Right forelimb (tissue), 1 donor: ENCODE results near the gene RNF138.
A peak's percentile ranks its signal among the peaks of the same experiment; 100 is the strongest.
"Not testable (repeated sequence)": the region's sequence is repeated elsewhere in the genome, so short reads cannot be mapped to it uniquely, and the experiment has no call there.

Source experiments
- DNase-seq: peaks from one replicate; pipeline ENCODE4 v3.0.0-alpha.2; 2018

RNF138 gene

GRCh38 chr18:32096946-32097345 lies 5.3 kb downstream of the RNF138 start:
- DNase-seq: no peak

GRCh38 chr18:32104516-32104915 lies 12.8 kb downstream of the RNF138 start:
- DNase-seq: no peak

GRCh38 chr18:32110005-32110404 lies 18.3 kb downstream of the RNF138 start:
- no peak for DNase-seq

GRCh38 chr18:32111706-32112105 lies 20.0 kb downstream of the RNF138 start:
- DNase-seq: no peak

GRCh38 chr18:32112826-32113225 lies 21.2 kb downstream of the RNF138 start:
- DNase-seq: no peak

- DNase-seq: no peak
Measured at GRCh38 chr18:32114293-32114942, 22.7 kb downstream of the RNF138 start.

GRCh38 chr18:32122039-32122438 lies 30.4 kb downstream of the RNF138 start:
- no peak for DNase-seq

GRCh38 chr18:32126538-32126937 lies 34.9 kb downstream of the RNF138 start:
- DNase-seq: no peak

- DNase-seq: no peak
Measured at GRCh38 chr18:32135625-32136024, 44.0 kb downstream of the RNF138 start.

GRCh38 chr18:32138332-32138982 lies 46.8 kb downstream of the RNF138 start:
- DNase-seq: no peak

GRCh38 chr18:32139835-32140283 lies 48.2 kb downstream of the RNF138 start:
- DNase-seq: no peak

GRCh38 chr18:32148185-32148870 lies 56.7 kb downstream of the RNF138 start:
- DNase-seq: no peak

- no peak for DNase-seq
Measured at GRCh38 chr18:32152705-32153448, 61.2 kb downstream of the RNF138 start.

- no peak for DNase-seq
Measured at GRCh38 chr18:32156855-32157254, 65.2 kb downstream of the RNF138 start.

GRCh38 chr18:32157580-32157979 lies 65.9 kb downstream of the RNF138 start:
- no peak for DNase-seq

GRCh38 chr18:32158108-32158624 lies 66.5 kb downstream of the RNF138 start:
- DNase-seq: peak; percentile 87

GRCh38 chr18:32158631-32159030 lies 67.0 kb downstream of the RNF138 start:
- not testable (repeated sequence) for DNase-seq

- no peak for DNase-seq
Measured at GRCh38 chr18:32160547-32160946, 68.9 kb downstream of the RNF138 start.

- DNase-seq: no peak
Measured at GRCh38 chr18:32167980-32168730, 76.5 kb downstream of the RNF138 start.

- DNase-seq: no peak
Measured at GRCh38 chr18:32173654-32174053, 82.0 kb downstream of the RNF138 start.

- no peak for DNase-seq
Measured at GRCh38 chr18:32174719-32175118, 83.0 kb downstream of the RNF138 start.

- peak; percentile 76 for DNase-seq
Measured at GRCh38 chr18:32175265-32175664, 83.6 kb downstream of the RNF138 start.
